GM12864 (cell line): ENCODE measurements around the gene ATP2B3.

Experiments
- DNase-seq: peaks from one replicate; pipeline ENCODE4 v3.0.0-alpha.2; 2011; ENCODE audit warnings: low read depth
- H3K4me3 ChIP-seq: 2 replicates; pipeline ENCODE4 v1.5.1; 2011; ENCODE audit warnings: mild to moderate bottlenecking, low read depth, low read length, control low read depth
- CTCF ChIP-seq: IDR thresholded peaks from 2 replicates; pipeline ENCODE4 v1.5.1; 2011; ENCODE audit warnings: low read depth, mild to moderate bottlenecking, moderate library complexity, low read length, control low read depth, inconsistent platforms; ENCODE audit errors: missing control alignments

ATP2B3 gene

GRCh38 chrX:153507484-153508178, 9.8 kb upstream of the ATP2B3 start:
- peak; percentile 72 for TF ChIP-seq CTCF
- no peak overlapping the region for H3K4me3 ChIP-seq
- peak; percentile 8 for DNase-seq

GRCh38 chrX:153509592-153509991, 7.8 kb upstream of the ATP2B3 start:
- no peak for TF ChIP-seq CTCF
- H3K4me3 ChIP-seq: no peak overlapping the region
- DNase-seq: no peak

GRCh38 chrX:153510383-153510782, 7.1 kb upstream of the ATP2B3 start:
- no peak for DNase-seq
- H3K4me3 ChIP-seq: no peak overlapping the region
- no peak for TF ChIP-seq CTCF

GRCh38 chrX:153511784-153512500, 5.5 kb upstream of the ATP2B3 start:
- DNase-seq: no peak
- no peak for TF ChIP-seq CTCF

GRCh38 chrX:153512501-153512893, 4.9 kb upstream of the ATP2B3 start:
- DNase-seq: no peak
- no peak overlapping the region for H3K4me3 ChIP-seq
- no peak for TF ChIP-seq CTCF

More at GRCh38 chrX:153511784-153512500, 5.5 kb upstream of the ATP2B3 start:
- no peak overlapping the region for H3K4me3 ChIP-seq

- H3K4me3 ChIP-seq: no peak overlapping the region
- no peak for DNase-seq
- TF ChIP-seq CTCF: no peak
Measured at GRCh38 chrX:153513265-153513664, 4.2 kb upstream of the ATP2B3 start.
